ENCODE results near the gene MYO3B.

- no peak for TF ChIP-seq CTCF (conservative IDR thresholded peaks at IDR 0.05)
- no peak for TF ChIP-seq ZFX (IDR thresholded peaks at IDR 0.05)
These were observed 297.9 kb downstream of the MYO3B start for GRCh38 chr2:170475878-170476277.
